ENCODE measurements around the gene SERPINA6. TPM values are rescaled to one million over a fixed set of nuclear protein-coding genes. Genes with fewer than 3 reads are reported as not detected.

The SERPINA6 gene
- total and polyA plus RNA-seq, 2 experiments from 2014 or later, result 0.11 TPM; not detected in 1

- Histone ChIP-seq H3K4me1 (ENCODE audit: low read depth) (no peaks in the 10 kb centered on the region), H3K9me3 (ENCODE audit: low read depth) (no peaks in the 10 kb centered on the region), H3K36me3 (no peaks in the 10 kb centered on the region), H3K4me3 (no peak within 1 kb of the TSS), H3K27me3 (no peaks in the 10 kb centered on the region), H3K27ac (no peak within 1 kb of the TSS)
- DNase-seq (ENCODE audit: low read depth in 1 of 2, low spot score in 1 of 2), result peak in 1 of 2 donors; percentile 16
- TF ChIP-seq CTCF (IDR thresholded peaks at IDR 0.05; ENCODE audit: low read depth, low read length), result no peak
These were observed 30.1 kb downstream of the SERPINA6 start, which contains the start of gene SERPINA10 for GRCh38 chr14:94292872-94293577. TSS of gene SERPINA10 (minus strand) at chr14:94293268. CDS start at chr14:94290593, 2,675 bp downstream.

GRCh38 chr14:94292526-94292871 is 30.6 kb downstream of the SERPINA6 start:
- no peaks in the 10 kb centered on the region for H3K36me3 ChIP-seq
- no peak for DNase-seq (ENCODE audit: low read depth in 1 of 2, low spot score in 1 of 2)

GRCh38 chr14:94291906-94292525 is 31.1 kb downstream of the SERPINA6 start:
- H3K27me3 ChIP-seq, result no peaks in the 10 kb centered on the region
- no peak overlapping the region for H3K4me3 ChIP-seq
- TF ChIP-seq CTCF (IDR thresholded peaks at IDR 0.05; ENCODE audit: low read depth, low read length), result no peak
- H3K9me3 ChIP-seq (ENCODE audit: low read depth), result no peaks in the 10 kb centered on the region
- no peak for DNase-seq (ENCODE audit: low read depth in 1 of 2, low spot score in 1 of 2)
- no peaks in the 10 kb centered on the region for H3K36me3 ChIP-seq
- no peaks in the 10 kb centered on the region for H3K4me1 ChIP-seq (ENCODE audit: low read depth)
- no peak overlapping the region for H3K27ac ChIP-seq

More at GRCh38 chr14:94292526-94292871, 30.6 kb downstream of the SERPINA6 start:
- Histone ChIP-seq H3K4me3 (no peak overlapping the region), H3K27me3 (no peaks in the 10 kb centered on the region), H3K27ac (no peak overlapping the region), H3K9me3 (ENCODE audit: low read depth) (no peaks in the 10 kb centered on the region), H3K4me1 (ENCODE audit: low read depth) (no peaks in the 10 kb centered on the region)
- no peak for TF ChIP-seq CTCF (IDR thresholded peaks at IDR 0.05; ENCODE audit: low read depth, low read length)

- no peak for DNase-seq (ENCODE audit: low read depth in 1 of 2, low spot score in 1 of 2)
- Histone ChIP-seq H3K27me3 (no peaks in the 10 kb centered on the region), H3K4me3 (no peak overlapping the region), H3K36me3 (no peaks in the 10 kb centered on the region), H3K4me1 (ENCODE audit: low read depth) (no peaks in the 10 kb centered on the region), H3K27ac (no peak overlapping the region), H3K9me3 (ENCODE audit: low read depth) (no peaks in the 10 kb centered on the region)
- no peak for TF ChIP-seq CTCF (IDR thresholded peaks at IDR 0.05; ENCODE audit: low read depth, low read length)
These were observed 31.8 kb downstream of the SERPINA6 start for GRCh38 chr14:94291159-94291905.

- Histone ChIP-seq H3K9me3 (ENCODE audit: low read depth) (no peaks in the 10 kb centered on the region), H3K27ac (no peak overlapping the region), H3K27me3 (no peaks in the 10 kb centered on the region), H3K36me3 (no peaks in the 10 kb centered on the region), H3K4me3 (no peak overlapping the region), H3K4me1 (ENCODE audit: low read depth) (no peaks in the 10 kb centered on the region)
- TF ChIP-seq CTCF (IDR thresholded peaks at IDR 0.05; ENCODE audit: low read depth, low read length), result no peak
- no peak for DNase-seq (ENCODE audit: low read depth in 1 of 2, low spot score in 1 of 2)
These were observed 32.9 kb downstream of the SERPINA6 start for GRCh38 chr14:94290197-94290596.
